VCaP (cell line): ENCODE measurements around the gene POLR3A.

ENCODE experiments used
- H3K27ac ChIP-seq: fragments of 450-650 bp; 2 replicates; pipeline ENCODE4 v1.5.1; 2017
- TF ChIP-seq, protein P1 (sequence below): fragments of 450-650 bp; conservative IDR thresholded peaks from 2 replicates; pipeline ENCODE4 v1.5.1; 2017; ENCODE audit warnings: mild to moderate bottlenecking, moderate library complexity

POLR3A gene

GRCh38 chr10:78011065-78011464, 18.2 kb downstream of the POLR3A start:
- TF ChIP-seq, protein P1, sequence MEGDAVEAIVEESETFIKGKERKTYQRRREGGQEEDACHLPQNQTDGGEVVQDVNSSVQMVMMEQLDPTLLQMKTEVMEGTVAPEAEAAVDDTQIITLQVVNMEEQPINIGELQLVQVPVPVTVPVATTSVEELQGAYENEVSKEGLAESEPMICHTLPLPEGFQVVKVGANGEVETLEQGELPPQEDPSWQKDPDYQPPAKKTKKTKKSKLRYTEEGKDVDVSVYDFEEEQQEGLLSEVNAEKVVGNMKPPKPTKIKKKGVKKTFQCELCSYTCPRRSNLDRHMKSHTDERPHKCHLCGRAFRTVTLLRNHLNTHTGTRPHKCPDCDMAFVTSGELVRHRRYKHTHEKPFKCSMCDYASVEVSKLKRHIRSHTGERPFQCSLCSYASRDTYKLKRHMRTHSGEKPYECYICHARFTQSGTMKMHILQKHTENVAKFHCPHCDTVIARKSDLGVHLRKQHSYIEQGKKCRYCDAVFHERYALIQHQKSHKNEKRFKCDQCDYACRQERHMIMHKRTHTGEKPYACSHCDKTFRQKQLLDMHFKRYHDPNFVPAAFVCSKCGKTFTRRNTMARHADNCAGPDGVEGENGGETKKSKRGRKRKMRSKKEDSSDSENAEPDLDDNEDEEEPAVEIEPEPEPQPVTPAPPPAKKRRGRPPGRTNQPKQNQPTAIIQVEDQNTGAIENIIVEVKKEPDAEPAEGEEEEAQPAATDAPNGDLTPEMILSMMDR: no peak
- peak overlapping the region; percentile 98 for H3K27ac ChIP-seq

DNA sequence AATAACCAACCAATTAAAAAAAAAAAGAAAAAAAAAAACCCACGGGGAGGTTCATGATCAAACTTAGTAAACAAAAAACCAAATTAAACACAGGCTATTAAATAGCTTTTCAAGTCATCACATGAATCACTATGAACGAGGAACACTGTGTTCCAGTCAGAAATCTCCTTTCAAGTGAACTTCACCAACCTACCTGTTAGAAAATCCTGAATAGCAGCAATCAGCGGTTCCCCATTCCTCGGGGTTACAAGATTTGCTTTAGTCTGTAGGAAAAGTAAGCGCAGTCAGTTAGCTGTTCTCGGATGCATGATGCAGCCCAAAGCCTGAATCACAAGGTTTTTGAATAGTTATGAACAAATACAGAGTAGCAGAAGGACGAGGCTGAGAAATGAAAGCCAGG, 19.0 kb downstream of the POLR3A start:
- peak overlapping the region; percentile 98 for H3K27ac ChIP-seq
- TF ChIP-seq, protein P1: no peak

- peak overlapping the region; percentile 98 for H3K27ac ChIP-seq
Observed at GRCh38 chr10:78009662-78010061, 19.7 kb downstream of the POLR3A start.

DNA sequence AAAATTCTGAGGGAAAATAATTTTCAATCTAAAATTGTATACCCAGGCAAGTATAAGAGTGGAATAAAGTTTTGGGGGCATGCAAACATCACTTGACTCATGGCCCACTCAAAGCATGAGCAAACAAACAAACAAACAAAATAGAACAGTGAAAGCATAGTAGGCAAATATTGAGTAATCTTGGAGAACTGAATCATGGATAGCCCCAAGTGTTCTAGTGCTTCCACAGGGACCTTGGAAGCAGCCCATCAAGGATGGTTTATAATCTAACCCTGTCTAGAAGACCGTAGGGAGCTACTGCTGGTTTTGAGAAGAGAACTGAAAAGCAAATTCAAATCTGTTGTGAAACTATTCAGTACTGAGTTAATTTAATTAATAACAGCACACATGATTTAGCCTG, 22.1 kb downstream of the POLR3A start:
- TF ChIP-seq, protein P1: no peak
- peak overlapping the region; percentile 98; the same call in 1 of the 2 replicates for H3K27ac ChIP-seq

More at GRCh38 chr10:78009662-78010061, 19.7 kb downstream of the POLR3A start:
- TF ChIP-seq, protein P1: no peak

DNA sequence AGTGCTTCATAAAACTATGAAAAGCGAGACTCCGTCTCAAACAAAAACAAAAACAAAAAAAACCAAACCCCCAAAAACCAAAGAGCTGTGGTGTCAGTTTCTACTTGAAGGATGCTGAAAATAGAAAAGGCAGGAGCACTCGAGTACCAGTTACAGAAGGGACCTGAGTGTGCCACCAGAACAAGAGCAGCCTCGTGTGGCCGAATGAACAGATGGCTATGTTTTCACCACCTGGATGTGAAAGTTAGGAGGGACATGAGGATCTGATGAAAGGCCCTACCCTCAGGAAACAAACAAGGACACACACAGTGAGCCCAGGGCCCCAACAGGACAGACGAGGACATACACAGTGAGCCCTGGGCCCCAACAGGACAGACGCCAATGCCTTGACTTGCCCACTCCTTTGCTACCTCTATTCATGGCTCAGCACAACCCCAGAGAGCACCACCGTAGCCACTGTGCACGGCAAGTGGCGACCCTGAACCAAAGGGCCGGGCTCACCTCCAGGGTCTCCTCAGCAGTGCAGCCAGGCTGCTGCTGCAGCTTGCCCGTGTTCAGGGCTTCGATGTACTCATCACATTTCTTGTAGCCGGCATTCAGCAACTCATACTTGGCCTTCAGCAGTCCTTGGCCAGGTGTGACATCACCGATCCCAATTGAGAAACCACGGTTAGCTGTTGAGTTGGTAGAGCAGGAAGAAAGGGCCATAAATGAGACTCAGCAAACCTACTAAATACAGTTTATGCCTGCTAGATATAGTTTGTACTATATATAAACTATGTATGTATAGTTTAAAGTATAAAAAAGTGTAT, 24.9 kb downstream of the POLR3A start:
- no peak overlapping the region for H3K27ac ChIP-seq

GRCh38 chr10:78002541-78003288, 26.6 kb downstream of the POLR3A start:
- no peak overlapping the region for H3K27ac ChIP-seq
- TF ChIP-seq, protein P1: no peak

More for the DNA sequence above, 24.9 kb downstream of the POLR3A start:
- TF ChIP-seq, protein P1: no peak

GRCh38 chr10:78000956-78001472, 28.3 kb downstream of the POLR3A start:
- TF ChIP-seq, protein P1: no peak
- H3K27ac ChIP-seq: no peak overlapping the region
